ENCODE measurements around the gene EFCAB6. TPM values are rescaled to one million over a fixed set of nuclear protein-coding genes. Genes with fewer than 3 reads are reported as not detected.

Gene EFCAB6
- polyA plus RNA-seq, 2 of the 4 experiments (the other 2 are of a cell fraction) = 0.46 to 1.2 TPM

GRCh38 chr22:43838161-43838560 lies 26.1 kb upstream of the EFCAB6 start:
- ChIA-PET CTCF (interaction anchor here (0.8 to 1.9 kb wide), 3 partner anchors 9 to 12 kb away, joined by 3 to 6 read pairs (median 3); no protein-coding TSS in a partner anchor), POLR2A (no interaction called here)
- H3K27ac ChIP-seq = no peak overlapping the region
- no peak for FAIRE-seq
- no peak overlapping the region for H3K4me2 ChIP-seq
- DNase-seq (ENCODE audit: low read depth in 1 of 2, low spot score in 1 of 2) = no peak
- H3K9me3 ChIP-seq = no peaks in the 10 kb centered on the region
- no peak overlapping the region for H3K4me3 ChIP-seq
- no peak for TF ChIP-seq RFX5 (IDR thresholded peaks at IDR 0.05)
- TF ChIP-seq HMGXB4 (CRISPR knock-in tag; IDR thresholded peaks at IDR 0.05; ENCODE audit: borderline replicate concordance) = no peak
- no peak for TF ChIP-seq CBX2 (IDR thresholded peaks at IDR 0.05; ENCODE audit: borderline replicate concordance, low read depth)
- no peak for TF ChIP-seq HEYL (CRISPR knock-in tag; IDR thresholded peaks at IDR 0.05)
- no peak for TF ChIP-seq RNF2 (IDR thresholded peaks at IDR 0.05; ENCODE audit: borderline replicate concordance, low read depth)
- no peak for TF ChIP-seq CHD4 (IDR thresholded peaks at IDR 0.05; ENCODE audit: borderline replicate concordance)
- TF ChIP-seq MAFK (IDR thresholded peaks at IDR 0.05; ENCODE audit: partially characterized antibody) = no peak
- TF ChIP-seq CTCF (IDR thresholded peaks at IDR 0.05) = no peak
- no peak for TF ChIP-seq HOXB13 (CRISPR knock-in tag; IDR thresholded peaks at IDR 0.05; ENCODE audit: low read depth)
- no peak for TF ChIP-seq GATA3 (IDR thresholded peaks at IDR 0.05; ENCODE audit: borderline replicate concordance)
- no peak for TF ChIP-seq E2F6 (IDR thresholded peaks at IDR 0.05; ENCODE audit: borderline replicate concordance, low read depth)
- 72% methylated on average over 4 of the region's 10 CpGs for WGBS (ENCODE audit: missing lambda C conversion rate)
- no peaks in the 10 kb centered on the region for H3K4me1 ChIP-seq
- no peak; a peak in 1 of 6 replicates for ATAC-seq

- DNase-seq (ENCODE audit: low read depth in 1 of 2, low spot score in 1 of 2) (no peak), ATAC-seq (no peak), FAIRE-seq (no peak)
- H3K9me3 ChIP-seq = no peaks in the 10 kb centered on the region
- WGBS (ENCODE audit: missing lambda C conversion rate) = 55% methylated on average over 5 of the region's 9 CpGs
- H3K27ac ChIP-seq = no peak overlapping the region
- no peaks in the 10 kb centered on the region for H3K4me1 ChIP-seq
- ChIA-PET POLR2A (no interaction called here), CTCF (interaction anchor here (0.8 to 1.0 kb wide), 2 partner anchors 11 to 12 kb away, joined by 3 to 4 read pairs; no protein-coding TSS in a partner anchor)
- no peak overlapping the region for H3K4me2 ChIP-seq
- no peak overlapping the region for H3K4me3 ChIP-seq
- TF ChIP-seq E2F6 (IDR thresholded peaks at IDR 0.05; ENCODE audit: borderline replicate concordance, low read depth) (no peak), ELK1 (IDR thresholded peaks at IDR 0.05; ENCODE audit: low read depth, low read length) (no peak), CHD4 (IDR thresholded peaks at IDR 0.05; ENCODE audit: borderline replicate concordance) (no peak), HEYL (CRISPR knock-in tag; IDR thresholded peaks at IDR 0.05) (no peak), EHMT2 (IDR thresholded peaks at IDR 0.05; ENCODE audit: low read depth) (no peak), USF2 (IDR thresholded peaks at IDR 0.05) (no peak), HDAC2 (IDR thresholded peaks at IDR 0.05) (no peak), ZNF302 (CRISPR knock-in tag; IDR thresholded peaks at IDR 0.05) (no peak), CHD2 (IDR thresholded peaks at IDR 0.05; ENCODE audit: low read length, partially characterized antibody) (no peak), PHF8 (IDR thresholded peaks at IDR 0.05; ENCODE audit: borderline replicate concordance, low read depth) (no peak), ESRRA (IDR thresholded peaks at IDR 0.05; ENCODE audit: borderline replicate concordance, low read length) (no peak), NFE2L2 (conservative IDR thresholded peaks at IDR 0.05; ENCODE audit: low read length) (no peak), BHLHE40 (IDR thresholded peaks at IDR 0.05; ENCODE audit: low read depth, low read length) (no peak), REST (IDR thresholded peaks at IDR 0.05) (no peak), CTCF (IDR thresholded peaks at IDR 0.05) (no peak), MAFK (IDR thresholded peaks at IDR 0.05; ENCODE audit: partially characterized antibody) (no peak)
These were observed 25.6 kb upstream of the EFCAB6 start for GRCh38 chr22:43837666-43838065.
